HuH-7.5 (cell line): ENCODE results near the gene UBXN1.
A peak's percentile ranks its signal among the peaks of the same experiment; 100 is the strongest.

Source experiments
- DNase-seq: peaks from one replicate; pipeline ENCODE4 v3.0.0; 2011; ENCODE audit warnings: low spot score

The UBXN1 gene, protein sequence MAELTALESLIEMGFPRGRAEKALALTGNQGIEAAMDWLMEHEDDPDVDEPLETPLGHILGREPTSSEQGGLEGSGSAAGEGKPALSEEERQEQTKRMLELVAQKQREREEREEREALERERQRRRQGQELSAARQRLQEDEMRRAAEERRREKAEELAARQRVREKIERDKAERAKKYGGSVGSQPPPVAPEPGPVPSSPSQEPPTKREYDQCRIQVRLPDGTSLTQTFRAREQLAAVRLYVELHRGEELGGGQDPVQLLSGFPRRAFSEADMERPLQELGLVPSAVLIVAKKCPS

DNA sequence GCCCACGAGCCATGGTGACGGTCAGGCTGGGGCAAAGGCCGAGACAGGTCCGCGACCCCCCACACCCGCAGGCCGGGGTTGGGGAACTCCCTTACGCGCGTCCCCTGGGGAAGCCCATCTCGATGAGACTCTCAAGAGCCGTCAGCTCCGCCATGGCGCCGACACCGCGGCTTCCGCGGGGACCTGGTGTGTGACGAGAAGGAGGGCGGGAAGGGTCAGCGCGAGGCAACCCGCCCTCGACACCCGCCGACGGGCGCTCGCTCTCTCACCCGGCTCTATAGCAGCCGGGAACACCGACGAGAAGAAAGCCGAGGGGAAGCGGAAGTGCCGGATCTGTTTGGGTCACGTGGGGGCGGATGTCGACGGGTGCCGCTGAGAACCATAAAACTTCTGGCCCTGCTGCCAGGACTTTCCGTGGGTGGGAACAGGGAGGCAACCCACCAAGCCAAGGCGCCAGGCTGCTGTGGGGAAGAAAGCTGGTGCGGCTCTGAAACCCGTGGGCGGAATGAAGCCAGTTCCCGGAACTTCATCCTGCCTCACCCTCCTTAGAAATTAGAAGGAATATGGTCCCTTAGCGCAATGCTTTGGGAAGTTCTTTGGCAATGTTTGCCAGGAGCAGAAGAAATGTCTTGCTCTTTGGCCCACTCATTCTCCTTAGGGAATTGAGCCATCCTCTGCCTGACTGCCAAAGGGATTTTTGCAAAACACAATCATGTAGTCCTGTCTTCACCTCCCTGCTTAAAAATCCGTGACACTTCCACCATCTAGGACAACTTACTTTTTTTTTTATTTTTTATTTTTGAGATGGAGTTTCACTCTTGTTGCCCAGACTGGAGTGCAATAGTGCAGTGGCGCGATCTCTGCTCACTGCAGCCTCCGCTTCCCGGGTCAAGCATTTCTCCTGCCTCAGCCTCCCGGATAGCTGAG, at the start of gene UBXN1:
Gene UBXN1, minus strand, starts transcription at position 304 of the 927 bp plus-strand sequence. Its CDS starts 150 bp downstream, at position 154.
- peak; percentile 94 for DNase-seq

DNA sequence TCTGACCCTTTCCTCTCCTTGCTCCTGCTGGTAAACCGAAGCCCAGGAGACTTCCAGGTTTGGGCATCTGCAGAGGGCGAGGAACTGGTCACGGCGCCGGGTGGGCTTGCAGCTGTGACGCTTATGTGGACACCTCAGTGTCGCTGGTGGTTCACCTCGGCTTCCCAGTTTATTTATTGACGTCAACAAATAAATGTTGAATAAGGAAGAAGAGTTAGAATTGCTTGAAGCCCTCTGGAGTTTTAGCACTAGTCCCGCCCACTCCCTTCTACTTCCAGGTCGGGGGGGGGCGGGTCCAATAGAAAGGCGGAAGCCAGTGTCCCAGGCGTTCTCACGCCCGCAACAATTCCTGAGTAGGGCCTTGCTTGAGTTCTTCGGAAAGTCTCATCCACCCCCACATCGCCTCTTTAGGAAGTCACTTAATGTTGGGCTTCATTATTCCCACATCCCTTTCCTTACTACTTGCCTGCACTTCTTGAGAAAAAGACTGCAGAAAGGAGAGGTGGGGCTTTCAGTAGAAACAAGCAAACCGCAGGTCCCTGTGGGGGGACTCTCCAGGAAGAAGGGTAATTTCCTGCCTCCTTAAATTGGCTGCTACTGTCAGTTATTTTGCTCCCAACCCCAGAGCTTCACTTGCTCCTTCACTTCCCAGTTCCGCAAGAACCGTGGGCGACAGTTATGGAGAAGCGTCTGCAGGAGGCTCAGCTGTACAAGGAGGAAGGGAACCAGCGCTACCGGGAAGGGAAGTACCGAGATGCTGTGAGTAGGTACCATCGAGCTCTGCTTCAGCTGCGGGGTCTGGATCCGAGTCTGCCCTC, 49.5 kb upstream of the UBXN1 start, which contains the start of gene TTC9C:
Gene TTC9C, plus strand, starts transcription at position 316 of the 818 bp plus-strand sequence. Its CDS starts 363 bp downstream, at position 679.
- DNase-seq = peak; percentile 78

DNA sequence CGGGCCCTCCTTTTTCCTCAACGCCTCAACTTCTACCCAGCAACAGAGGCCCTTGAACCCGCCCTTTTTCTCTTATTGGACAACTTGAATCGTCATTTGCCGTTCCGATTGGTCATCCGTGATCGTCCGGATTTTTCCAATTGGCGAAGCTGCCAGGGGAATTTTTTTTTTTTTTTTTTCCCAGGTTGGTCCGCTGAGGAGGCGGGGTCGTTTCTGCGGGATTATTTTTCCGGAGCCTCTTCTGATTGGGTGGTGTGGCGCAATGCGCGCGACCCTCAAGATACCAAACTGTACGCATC, 48.9 kb upstream of the UBXN1 start:
- peak; percentile 90 for DNase-seq

DNA sequence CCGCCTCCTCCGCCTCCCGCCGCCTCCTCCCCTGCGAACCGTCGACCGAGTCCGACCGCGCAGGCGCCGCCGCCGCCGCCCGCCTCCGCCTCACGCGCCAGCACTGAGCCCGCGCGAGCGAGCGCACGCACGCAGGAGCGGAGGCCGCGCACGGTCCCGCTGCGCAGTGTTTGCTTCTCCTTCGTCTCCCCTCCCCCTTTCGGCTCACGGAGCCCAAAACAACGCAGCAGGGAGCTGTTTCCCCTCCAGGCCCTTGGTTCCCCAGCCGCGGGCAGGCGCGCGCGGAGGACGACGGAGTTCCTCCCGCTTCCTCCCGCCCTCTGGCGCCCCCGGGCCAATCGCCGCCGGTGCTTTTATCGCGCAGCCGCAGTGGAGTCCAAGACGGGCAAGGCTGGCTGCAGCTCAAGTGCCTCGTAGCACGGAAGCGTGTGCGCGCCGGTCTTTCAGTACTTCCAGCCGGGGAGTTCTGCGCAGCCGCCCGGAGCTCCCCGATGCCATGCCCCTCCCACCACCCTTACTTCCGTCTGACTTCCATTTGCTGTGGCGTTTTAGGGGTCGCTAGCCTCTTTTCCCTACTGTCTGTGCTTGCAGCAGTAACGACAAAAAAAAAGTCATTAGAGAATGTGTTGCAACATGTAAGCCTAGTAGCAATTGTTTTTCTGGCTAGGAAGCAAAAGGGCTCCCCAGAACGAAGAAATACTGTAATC, 48.4 kb upstream of the UBXN1 start, which contains the start of gene HNRNPUL2:
Gene HNRNPUL2, minus strand, starts transcription at position 293 of the 707 bp plus-strand sequence. CDS start 301 bp downstream, outside the sequence.
- peak; percentile 98 for DNase-seq

DNA sequence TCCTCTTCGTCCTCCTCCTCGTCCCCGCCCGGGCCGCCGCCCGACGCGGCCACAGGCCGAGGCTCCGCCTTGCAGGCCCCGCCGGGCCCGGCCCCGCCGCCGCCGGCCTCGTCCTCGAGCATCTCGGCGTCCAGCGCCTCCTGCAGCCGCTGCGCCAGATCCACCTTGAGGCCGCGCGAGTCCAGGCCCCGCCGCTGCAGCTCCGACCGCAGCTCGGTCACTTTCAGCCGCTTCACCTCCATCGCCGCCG, 48.0 kb upstream of the UBXN1 start:
- no peak for DNase-seq

DNA sequence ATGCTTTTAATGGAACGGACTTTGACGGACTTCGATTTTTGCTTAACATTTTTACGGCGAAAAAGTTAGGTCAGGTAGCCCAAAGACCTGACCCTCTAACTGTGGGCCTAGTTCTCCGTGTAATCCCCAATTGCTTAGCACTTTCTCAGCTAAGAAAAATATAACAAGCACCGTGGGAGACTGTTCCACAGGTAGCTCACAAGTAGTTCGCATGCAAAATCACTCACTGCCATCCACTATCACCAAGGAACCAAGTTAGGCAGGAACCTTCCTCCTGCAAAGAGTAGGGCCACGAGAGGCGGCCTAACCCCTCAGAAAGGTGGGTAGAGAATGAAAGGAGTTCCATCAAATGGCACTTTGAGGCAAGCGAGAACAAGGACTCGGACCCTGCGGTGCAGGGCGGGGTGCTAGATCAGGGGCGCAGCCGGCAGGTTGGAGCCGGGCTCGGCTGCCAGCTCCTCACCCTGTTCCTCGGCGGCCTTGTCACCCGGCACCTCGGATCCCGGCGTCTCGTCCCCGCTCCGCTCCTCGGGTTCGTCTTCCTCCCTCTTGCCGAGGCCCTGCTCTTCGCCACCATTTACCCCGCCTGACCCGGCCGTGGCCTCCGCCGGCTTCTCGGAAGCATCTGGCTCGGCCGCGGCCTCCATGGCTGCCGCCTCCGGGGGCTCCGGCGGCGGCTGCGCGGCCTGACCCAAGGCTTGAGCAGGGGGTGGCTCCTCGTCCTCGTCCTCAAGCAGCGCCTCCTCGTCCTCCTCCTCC, 47.5 kb upstream of the UBXN1 start:
- DNase-seq = no peak

DNA sequence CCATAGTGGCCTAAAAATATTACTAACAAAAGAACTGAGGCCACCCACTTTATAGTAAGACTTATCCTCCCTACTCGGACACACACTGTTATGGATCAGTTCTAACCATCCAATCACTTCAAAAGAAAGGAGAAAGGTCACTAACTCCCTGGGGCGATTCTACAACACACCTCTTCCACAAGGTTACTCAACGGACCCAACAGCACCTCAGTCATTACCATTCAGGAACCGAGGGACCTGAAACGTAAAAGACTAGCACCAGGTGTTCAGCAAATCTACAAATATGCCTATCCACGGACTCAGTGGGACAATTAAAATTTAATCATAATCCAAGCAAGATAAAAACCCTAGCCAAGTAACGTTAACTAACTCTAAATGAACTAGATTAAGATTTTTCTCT, 46.8 kb upstream of the UBXN1 start:
- DNase-seq = no peak

DNA sequence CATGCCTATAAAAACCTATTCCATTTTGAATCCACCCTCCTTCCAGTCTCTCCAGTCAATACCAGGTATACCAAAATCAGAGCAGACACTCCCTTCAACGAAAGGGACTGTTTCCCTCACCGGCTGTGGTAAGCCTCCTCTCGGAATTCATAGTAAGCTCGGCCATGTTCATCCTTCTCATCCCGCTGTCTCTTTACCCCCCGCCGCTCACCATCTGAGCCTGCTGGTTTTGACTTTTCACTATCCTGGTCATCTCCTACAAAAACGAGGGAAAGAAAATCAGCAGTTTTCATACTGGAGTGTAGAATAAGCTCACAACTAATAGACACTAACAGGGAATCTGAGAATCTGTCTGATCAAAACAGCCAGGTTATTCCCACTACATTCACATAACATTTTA, 45.3 kb upstream of the UBXN1 start:
- DNase-seq = no peak

DNA sequence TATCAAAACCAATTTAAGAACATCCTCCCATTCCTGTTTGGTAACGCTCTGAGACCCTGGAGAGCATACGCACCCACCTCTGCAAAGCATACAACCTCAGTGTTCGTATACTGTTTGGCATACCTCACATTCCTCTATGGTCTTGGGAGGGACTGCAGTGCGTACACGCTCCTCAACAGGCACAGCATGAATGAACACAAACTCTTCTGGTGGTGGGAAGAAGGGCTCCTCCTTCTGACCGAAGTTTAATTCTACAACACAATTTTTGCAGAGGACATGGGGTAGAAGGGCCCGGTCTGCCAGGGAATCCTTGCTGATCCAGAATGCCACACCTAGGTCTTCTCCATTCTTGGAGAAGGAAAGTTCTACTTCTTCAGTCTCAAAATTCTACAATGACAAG, 43.1 kb upstream of the UBXN1 start:
- DNase-seq = no peak

DNA sequence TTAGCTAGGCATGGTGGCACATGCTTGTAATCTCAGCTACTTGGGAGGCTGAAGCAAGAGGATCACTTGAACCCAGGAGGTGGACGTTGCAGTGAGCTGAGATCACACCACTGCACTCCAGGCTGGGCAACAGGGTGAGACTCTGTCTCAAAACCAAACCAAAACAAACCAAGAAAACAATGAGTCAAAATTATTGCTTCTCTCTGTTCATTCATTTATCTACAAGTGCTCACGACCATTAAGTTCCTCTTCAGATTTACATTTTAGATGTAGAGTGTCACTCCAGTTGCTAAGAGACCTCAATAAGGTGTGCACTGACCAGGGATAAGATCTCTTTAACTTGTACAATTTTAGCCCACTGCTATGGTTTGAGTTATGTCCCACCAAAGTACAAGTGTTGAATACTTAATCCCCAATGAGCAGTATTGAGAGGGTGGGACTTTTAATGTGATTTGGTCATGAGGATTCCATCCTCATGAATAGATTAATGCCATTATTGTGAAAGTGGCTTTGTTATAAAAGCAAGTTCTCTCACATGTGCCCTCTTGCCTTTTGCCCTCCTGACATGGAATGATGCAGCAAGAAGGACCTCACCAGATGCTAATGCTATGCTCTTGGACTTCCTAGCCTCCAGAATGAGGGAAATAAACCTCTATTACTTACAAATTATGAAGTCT, 40.6 kb upstream of the UBXN1 start:
- no peak for DNase-seq

DNA sequence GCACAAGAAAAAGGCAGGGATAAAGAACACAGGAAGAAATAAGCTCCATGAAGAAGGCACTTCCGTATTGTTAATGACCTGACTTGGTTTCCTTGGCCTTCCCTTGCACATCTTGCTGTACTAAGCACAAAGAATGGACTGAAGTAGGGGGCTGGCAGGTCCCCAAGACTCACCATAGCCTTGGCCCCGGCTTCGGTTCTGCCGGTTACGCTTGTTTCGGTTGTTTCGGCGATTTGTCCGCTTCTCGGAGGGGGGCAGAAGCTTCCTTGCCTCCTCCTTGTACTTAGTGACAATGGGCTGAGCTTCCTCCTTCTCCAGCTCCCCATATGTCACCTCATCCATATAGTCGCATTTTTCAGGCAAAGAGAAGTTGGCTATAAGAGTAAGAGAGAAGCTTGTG, 37.9 kb upstream of the UBXN1 start:
- DNase-seq = no peak

DNA sequence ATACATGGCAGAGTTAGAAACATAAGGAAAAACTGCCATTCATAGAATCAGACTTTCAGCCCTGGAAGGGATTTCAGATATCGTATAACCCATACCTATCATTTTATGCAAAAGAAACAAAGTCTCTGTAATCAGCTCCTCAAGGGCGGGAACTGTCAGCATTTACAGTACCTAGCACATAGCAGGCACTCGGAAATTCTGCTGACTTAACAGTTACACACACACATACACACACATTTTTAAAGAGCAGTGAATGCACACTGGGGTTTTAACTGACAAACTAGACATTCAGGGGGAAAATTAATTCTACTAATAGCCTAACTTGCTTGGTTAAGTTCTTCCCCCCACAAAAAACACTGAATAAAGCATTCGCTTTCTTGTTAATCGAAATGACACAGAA, 37.3 kb upstream of the UBXN1 start:
- no peak for DNase-seq

DNA sequence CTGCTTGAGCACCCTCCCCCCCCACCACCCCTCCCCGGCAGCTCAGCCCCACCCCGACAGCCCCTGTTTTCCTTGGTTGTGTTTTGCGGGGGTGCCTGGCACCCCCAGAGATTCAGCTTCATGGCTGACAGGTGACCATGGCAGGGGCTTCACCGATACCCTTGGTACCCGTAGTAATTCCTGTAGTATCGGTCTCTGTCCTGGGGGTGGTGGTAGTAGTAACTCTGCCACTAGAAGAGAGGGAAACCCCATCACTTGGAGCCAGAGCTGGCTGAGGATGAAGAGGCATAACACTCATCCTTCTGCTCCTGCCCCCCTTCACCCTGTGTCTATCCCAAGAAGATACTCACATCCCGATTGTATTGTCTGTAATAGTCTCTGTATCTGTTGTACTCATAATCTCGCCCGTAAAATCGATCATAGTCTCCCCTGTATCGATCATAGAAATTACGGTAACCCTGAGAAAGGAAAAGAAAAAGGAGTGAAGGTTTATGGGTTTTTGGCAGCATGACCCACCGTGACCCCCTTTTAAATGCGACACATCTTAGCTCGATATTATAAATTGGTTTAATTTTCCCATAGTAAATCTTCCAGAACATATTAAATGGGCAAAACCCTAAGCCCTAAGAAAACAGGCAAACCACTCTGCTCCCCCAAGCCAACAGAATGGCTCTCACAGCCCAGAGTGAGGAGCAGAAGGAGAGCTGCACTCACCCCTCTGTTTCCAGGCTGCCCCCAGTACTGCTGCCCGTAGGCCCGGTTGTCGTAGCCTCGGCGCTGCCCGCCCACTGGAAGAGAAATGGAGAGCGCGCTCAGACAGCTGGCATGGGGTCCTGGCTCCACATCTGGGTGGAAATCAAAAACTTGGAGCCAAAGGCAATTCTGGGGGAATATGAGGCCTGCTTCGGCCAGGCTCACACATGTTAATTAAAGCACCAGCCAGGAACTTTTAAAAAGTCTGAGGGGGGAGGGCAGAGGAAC, 36.6 kb upstream of the UBXN1 start:
- DNase-seq = no peak

DNA sequence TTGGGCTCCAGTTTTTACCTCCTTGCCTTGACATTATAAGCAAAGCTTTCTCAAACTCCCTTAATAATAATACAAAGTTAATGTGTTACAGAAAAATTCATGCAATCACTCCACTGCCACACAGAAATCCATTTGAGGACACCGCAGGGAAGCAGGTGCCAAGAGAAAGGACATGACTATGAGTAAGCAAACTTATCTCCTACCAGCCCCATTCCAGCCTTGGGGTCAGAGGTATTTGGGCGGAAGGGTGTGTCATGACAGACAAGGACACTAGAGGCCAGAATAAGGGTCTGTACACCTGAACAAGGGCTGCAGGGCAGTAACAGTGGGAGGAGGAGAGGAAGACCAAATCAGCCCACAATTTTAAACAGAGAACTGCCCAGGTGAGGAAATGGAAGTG, 34.5 kb upstream of the UBXN1 start:
- no peak for DNase-seq

DNA sequence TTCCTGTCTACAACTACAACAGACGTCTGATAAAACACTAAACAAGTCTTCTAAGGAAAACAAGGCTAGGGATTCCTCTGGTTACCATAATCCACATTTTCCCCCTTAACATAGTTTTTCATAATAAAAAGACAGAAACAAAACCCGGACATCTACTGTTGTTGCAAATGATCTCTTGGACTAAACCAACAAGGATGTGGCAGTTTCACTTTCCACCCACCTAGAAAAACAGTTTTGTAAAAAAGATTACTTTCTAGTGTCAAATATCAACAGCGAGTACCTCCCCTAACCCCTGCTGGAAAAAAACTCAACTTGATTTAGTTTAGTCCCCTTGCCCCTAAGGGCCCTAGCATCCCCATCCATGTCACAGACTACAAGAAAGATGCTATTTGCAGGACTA, 34.0 kb upstream of the UBXN1 start:
- DNase-seq = no peak

DNA sequence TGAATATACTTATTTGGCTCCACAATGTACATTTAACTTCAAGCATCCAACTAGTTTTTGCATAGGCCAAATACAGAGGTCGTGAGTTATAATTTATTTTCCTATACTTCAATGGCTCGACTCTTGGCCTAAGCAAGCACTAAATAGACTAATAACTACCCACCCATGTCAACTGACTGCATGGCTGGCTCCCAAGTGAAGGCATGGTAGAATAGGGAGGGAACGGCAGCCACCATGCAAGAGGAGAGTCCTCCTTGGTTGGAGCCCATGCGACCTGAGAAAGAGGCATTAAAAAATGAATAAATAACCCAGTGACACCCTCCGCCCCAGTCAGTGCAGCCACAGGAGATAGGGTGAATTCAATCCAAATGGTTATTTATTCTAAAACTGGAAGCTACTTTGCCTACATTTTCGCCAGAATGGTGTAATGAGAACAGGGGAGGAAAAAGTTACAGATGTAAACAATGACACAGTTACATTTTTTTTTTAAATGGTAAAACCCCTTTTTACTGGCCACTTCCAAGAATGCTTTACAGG, 33.5 kb upstream of the UBXN1 start:
- DNase-seq = no peak

DNA sequence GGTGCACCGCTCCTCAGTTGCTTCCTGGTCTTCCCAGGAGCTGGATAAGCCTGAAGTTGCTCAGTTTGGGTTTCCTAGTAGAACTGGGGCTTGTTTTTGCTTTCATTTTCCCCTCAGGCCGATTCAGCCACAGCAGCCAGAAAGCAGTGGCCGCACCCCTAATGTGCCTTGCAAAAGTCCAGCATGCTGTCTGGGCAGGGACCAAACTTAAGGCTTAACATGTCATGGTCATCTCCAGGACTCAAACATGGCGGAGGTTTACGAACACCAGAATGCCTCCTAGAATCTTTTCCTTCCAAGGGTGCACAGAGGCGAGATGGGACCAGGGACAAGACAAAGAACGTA, 31.1 kb upstream of the UBXN1 start:
- no peak for DNase-seq

DNA sequence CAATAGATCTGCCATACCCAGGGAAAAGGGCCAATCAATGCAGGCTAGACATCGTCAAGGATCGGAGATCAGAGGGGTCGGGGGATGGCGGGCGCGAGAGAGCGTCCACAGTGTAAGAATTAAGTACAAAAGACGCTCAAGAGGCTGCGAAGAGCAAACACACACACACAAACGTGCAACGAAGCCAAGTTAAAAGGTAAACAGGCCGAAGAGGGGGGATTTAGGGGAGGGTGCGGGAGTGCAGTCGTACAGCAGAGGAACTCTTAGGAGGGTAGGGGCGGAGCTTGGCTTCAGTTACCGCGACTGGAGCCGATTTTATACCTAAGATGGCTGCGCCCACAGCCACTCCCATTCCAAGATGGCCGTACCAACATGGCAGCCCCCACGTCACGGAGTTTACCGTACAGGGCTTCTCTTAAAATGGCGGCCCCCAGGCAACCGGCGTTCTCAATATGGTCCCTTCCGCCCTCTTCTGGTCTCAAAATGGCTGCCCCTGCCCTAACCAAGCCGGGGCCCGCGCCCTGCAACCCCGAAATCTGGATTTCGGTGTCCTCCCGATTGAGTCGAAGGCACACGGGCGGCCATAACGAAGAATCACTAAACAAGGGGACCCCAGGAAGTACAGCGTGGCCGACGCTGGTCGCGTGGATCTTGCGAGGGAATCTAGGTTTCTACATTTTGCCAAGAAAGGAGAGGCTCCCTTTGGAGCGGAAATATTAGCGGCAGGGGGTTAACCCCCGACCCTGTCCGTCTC, 30.6 kb upstream of the UBXN1 start:
- no peak for DNase-seq

DNA sequence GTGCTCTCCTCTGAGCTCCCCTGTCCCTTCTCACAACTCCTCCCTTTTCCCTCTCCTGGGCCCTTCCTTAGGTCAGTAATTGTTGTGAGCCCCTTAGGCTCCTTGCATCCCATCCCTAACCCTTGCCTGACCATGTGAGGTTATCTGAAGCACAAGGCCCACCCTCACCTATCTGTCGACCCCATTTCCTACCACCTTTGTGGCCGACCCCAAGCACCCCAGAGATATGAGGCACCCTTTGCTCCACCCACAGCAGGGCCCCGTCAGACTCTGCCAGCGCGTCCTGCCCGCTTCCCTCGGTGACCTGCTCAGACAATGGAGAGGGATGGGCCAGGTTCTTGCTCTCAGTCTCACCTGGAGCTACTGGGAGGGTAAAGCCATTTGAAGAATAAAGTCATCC, 29.9 kb upstream of the UBXN1 start:
- DNase-seq = no peak
